ENCODE results near the gene CNOT4. TPM values are rescaled to one million over a fixed set of nuclear protein-coding genes. Genes with fewer than 3 reads are reported as not detected.

The CNOT4 gene
- total and polyA plus RNA-seq, 2 of the 8 experiments (the other 6 are each of a cell fraction or from before 2014, with no cell fraction given), result 10.9 to 25.8 TPM

- no peak overlapping the region for H2BK15ac ChIP-seq (ENCODE audit: low read length)
- H3K23ac ChIP-seq (ENCODE audit: insufficient read length), result no peak overlapping the region
- no peak overlapping the region for H3K4ac ChIP-seq (replicated peaks; ENCODE audit: insufficient read length, low read depth, low read length)
- H3K4me3 ChIP-seq (ENCODE audit: extremely low read depth in 1 of 4, insufficient read depth in 2 of 4, low read depth in 3 of 4, low read length in 4 of 4), result no peak overlapping the region
- H3K56ac ChIP-seq (replicated peaks; ENCODE audit: insufficient read length, low read depth, low read length), result no peak overlapping the region
- no peak overlapping the region for H3K9ac ChIP-seq (replicated peaks in 1 of 4; ENCODE audit: extremely low read depth in 1 of 4, low read depth in 3 of 4, low read length in 3 of 4)
- H2AK5ac ChIP-seq (ENCODE audit: low read depth, low read length), result no peak overlapping the region
- H3K27me3 ChIP-seq (replicated peaks in 1 of 4; ENCODE audit: control insufficient read depth in 3 of 4, extremely low read depth in 1 of 4, insufficient read depth in 3 of 4, low read length in 3 of 4), result no peaks in the 10 kb centered on the region
- no peaks in the 10 kb centered on the region for H3K36me3 ChIP-seq (ENCODE audit: control insufficient read depth in 2 of 4, insufficient read depth in 4 of 4, low read length in 3 of 4)
- no peak overlapping the region for H4K91ac ChIP-seq (replicated peaks; ENCODE audit: insufficient read length, low read length)
- H2BK120ac ChIP-seq (replicated peaks; ENCODE audit: low read depth, low read length), result no peak overlapping the region
- no peaks in the 10 kb centered on the region for H4K20me1 ChIP-seq (replicated peaks in 1 of 2; ENCODE audit: control insufficient read depth in 1 of 2, insufficient read depth in 2 of 2, low read length in 2 of 2)
- no peak overlapping the region for H2AFZ ChIP-seq (ENCODE audit: low read length)
- H3K27ac ChIP-seq (ENCODE audit: low read depth, low read length), result no peak overlapping the region
- H3K79me1 ChIP-seq (ENCODE audit: low read depth, low read length), result no peaks in the 10 kb centered on the region
- DNase-seq (ENCODE audit: low read depth in 1 of 2, low spot score in 2 of 2) (no peak), FAIRE-seq (no peak)
- H3K79me2 ChIP-seq (ENCODE audit: control insufficient read depth in 1 of 2, insufficient read depth in 2 of 2, low read length in 2 of 2), result no peaks in the 10 kb centered on the region
- H4K8ac ChIP-seq (ENCODE audit: extremely low read depth, insufficient read depth, low read length), result no peak overlapping the region
- H4K5ac ChIP-seq (ENCODE audit: insufficient read length, low read depth, low read length), result no peak overlapping the region
- TF ChIP-seq USF2 (IDR thresholded peaks at IDR 0.05; ENCODE audit: low read length) (no peak), RAD21 (IDR thresholded peaks at IDR 0.05 in 1 of 2, conservative IDR thresholded peaks at IDR 0.05 in 1 of 2; ENCODE audit: low read depth in 2 of 2, low read length in 2 of 2) (peak; percentile 39 to 51; a peak in 3 of 4 replicates)
- TF ChIP-seq, protein P1, sequence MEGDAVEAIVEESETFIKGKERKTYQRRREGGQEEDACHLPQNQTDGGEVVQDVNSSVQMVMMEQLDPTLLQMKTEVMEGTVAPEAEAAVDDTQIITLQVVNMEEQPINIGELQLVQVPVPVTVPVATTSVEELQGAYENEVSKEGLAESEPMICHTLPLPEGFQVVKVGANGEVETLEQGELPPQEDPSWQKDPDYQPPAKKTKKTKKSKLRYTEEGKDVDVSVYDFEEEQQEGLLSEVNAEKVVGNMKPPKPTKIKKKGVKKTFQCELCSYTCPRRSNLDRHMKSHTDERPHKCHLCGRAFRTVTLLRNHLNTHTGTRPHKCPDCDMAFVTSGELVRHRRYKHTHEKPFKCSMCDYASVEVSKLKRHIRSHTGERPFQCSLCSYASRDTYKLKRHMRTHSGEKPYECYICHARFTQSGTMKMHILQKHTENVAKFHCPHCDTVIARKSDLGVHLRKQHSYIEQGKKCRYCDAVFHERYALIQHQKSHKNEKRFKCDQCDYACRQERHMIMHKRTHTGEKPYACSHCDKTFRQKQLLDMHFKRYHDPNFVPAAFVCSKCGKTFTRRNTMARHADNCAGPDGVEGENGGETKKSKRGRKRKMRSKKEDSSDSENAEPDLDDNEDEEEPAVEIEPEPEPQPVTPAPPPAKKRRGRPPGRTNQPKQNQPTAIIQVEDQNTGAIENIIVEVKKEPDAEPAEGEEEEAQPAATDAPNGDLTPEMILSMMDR (IDR thresholded peaks at IDR 0.05; ENCODE audit: control extremely low read depth in 1 of 3, insufficient read depth in 1 of 3, low read depth in 1 of 3, low read length in 3 of 3), result peak in 2 of 3 experiments; percentile 16 to 22; a peak in 2 of 4 replicates
- no peak overlapping the region for H2BK20ac ChIP-seq (ENCODE audit: low read length)
- H3K23me2 ChIP-seq (ENCODE audit: low read depth, low read length), result no peaks in the 10 kb centered on the region
- H3K4me1 ChIP-seq (replicated peaks in 1 of 4; ENCODE audit: control insufficient read depth in 3 of 4, insufficient read depth in 4 of 4, low read length in 3 of 4), result no peaks in the 10 kb centered on the region
- no peak overlapping the region for H2BK5ac ChIP-seq (ENCODE audit: low read depth, low read length)
- no peaks in the 10 kb centered on the region for H3K9me3 ChIP-seq (ENCODE audit: insufficient read depth in 2 of 2, low read depth in 1 of 2, low read length in 1 of 2)
- ChIA-PET POLR2A (ENCODE audit: partially characterized antibody) (no interaction called here), CTCF (ENCODE audit: partially characterized antibody) (interaction anchor here (0.7 to 6.7 kb wide), 9 partner anchors 9 to 77 kb away, joined by 3 to 40 read pairs (median 8); no protein-coding TSS in a partner anchor)
- no peak overlapping the region for H2BK12ac ChIP-seq (ENCODE audit: low read depth, low read length)
- 89% methylated on average over 5 of the region's 5 CpGs; no CpG with 5 or more reads in 1 of the 2 experiments for WGBS, 2 experiments (ENCODE audit: extremely low coverage in 1 of 2, insufficient coverage in 1 of 2, insufficient read length in 1 of 2, insufficient replicate concordance in 2 of 2, low coverage in 1 of 2, low lambda C conversion rate in 2 of 2, missing lambda C conversion rate in 1 of 2)
- H3K18ac ChIP-seq (ENCODE audit: extremely low read depth, low read length), result no peak overlapping the region
- H3K14ac ChIP-seq (ENCODE audit: insufficient read length), result no peak overlapping the region
- H3K4me2 ChIP-seq (ENCODE audit: insufficient read depth in 1 of 2, low read depth in 2 of 2, low read length in 2 of 2), result no peak overlapping the region
These were observed 157.6 kb downstream of the CNOT4 start for GRCh38 chr7:135352285-135352684.
